DND-41 (cell line): Measurements from ENCODE around the gene ISG20.

Experiments
- CTCF ChIP-seq: IDR thresholded peaks from 2 replicates; pipeline ENCODE4 v1.5.1; 2012; ENCODE audit warnings: borderline replicate concordance, low read length, moderate library complexity, mild to moderate bottlenecking; ENCODE audit not compliant: poor library complexity, severe bottlenecking; ENCODE audit errors: extremely low read depth
- EZH2 ChIP-seq: IDR thresholded peaks from 3 replicates; pipeline ENCODE4 v1.6.1; 2012; ENCODE audit warnings: borderline replicate concordance, low read depth, mild to moderate bottlenecking, moderate library complexity, low read length, inconsistent platforms; ENCODE audit not compliant: severe bottlenecking

GRCh38 chr15:88621789-88622604, 16.8 kb upstream of the ISG20 start:
- TF ChIP-seq CTCF (no peak), EZH2 (no peak)
